Epithelial cell of esophagus (primary cell): ENCODE data around the gene REPIN1.

ENCODE experiments used
- DNase-seq: peaks from one replicate; pipeline ENCODE4 v3.0.0; 2010; ENCODE audit warnings: low read depth
- H3K4me3 ChIP-seq: 2 replicates; pipeline ENCODE4 v1.5.1; 2011; ENCODE audit warnings: mild to moderate bottlenecking, low read length, control low read depth
- CTCF ChIP-seq: IDR thresholded peaks from 2 replicates; pipeline ENCODE4 v1.5.1; 2011; ENCODE audit warnings: low read depth, mild to moderate bottlenecking, low read length, control low read depth, inconsistent platforms; ENCODE audit not compliant: insufficient read depth; ENCODE audit errors: missing control alignments

Gene REPIN1

DNA sequence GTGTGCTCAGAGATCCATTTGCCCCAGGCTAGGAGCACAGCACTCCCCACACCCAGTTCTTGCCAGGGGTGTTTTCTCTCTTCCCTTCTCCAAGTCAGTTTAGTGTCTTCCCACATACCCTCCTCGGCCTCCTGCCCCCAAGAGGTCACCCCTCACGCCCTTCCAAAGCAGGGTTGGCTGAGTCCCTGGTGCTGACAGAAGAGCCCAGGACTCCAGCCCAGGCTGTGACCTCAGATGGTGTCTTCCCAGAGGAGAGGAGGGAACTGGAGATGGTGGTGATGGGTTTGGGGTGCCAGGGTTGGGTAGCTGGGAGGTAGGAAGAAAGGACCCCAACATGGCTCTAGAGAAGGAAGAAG lies 30.3 kb downstream of the REPIN1 start:
- TF ChIP-seq CTCF: no peak
- H3K4me3 ChIP-seq: no peak overlapping the region
- no peak for DNase-seq

GRCh38 chr7:150399421-150400007 lies 30.9 kb downstream of the REPIN1 start:
- no peak overlapping the region for H3K4me3 ChIP-seq
- no peak for DNase-seq
- TF ChIP-seq CTCF: no peak

DNA sequence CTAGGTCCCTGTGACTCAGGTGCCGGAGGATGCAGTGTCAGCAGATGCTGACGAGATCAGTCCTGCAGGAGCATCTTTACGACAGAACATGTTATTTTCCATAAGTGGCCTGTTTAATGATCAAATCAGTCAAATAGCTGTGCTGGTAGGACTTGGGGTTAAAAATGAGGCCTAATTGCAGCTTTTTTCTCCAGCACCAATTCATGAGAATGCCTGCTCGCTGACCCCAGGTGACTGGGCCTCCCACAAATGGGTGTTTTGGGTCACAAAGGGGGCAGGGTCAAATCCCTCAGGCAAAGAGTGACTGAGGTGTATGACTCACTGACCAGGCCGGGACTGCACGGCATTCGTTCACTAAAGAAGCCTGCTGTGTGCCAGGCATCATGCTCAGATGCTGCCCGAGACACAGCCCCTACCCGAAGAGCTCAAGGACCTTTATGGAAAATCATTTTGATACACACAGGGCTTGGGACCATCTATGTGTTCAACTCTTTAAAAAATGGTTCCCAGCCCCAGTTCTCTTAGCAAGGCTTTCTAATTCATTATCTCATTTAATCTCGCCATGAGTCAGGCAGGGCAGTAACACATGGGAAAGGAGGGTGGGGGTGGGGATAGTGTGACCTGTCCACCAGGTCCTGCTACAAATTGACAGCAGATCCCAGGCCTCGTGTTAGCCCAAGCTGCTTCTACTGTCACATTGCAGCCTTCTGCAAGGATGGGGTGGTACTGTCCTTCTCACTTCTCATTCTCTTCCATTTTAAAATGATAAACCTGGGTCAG lies 31.6 kb downstream of the REPIN1 start:
- DNase-seq: peak; percentile 80
- no peak for TF ChIP-seq CTCF

DNA sequence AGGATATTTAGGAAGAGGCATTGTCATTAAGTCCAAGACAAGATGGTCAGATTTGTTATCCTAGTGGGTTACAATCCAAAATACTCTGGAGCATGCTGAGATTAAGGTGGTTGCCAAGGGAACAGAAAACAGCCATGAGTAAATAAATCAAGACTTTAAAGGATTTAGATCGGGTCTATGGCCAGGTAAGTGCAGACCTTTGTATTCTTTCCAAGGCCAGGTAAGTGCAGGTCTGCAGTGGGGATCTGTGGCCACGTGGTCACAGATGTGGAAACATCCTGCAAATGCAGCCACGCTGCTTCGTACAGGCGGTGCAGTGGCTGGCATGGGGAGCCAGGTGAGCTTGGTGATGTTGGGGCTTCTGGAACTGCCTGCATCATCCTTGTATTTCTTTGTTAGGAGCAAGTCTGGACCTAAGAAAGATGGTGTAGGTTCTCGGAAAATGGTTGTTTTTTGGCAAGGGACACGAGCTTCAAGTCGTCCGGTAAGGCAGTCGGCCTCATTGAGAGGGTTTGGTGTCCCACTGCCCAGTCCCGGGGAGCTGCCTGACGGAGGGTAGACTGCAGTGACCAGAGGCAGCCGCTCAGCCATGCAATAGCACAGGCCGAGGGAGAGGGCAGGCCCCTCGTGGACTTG lies 32.3 kb downstream of the REPIN1 start:
- no peak for TF ChIP-seq CTCF
- no peak overlapping the region for H3K4me3 ChIP-seq
- DNase-seq: no peak

More for the DNA sequence above, 31.6 kb downstream of the REPIN1 start:
- no peak overlapping the region for H3K4me3 ChIP-seq

GRCh38 chr7:150401424-150401790 lies 32.8 kb downstream of the REPIN1 start:
- no peak for DNase-seq
- no peak overlapping the region for H3K4me3 ChIP-seq
- TF ChIP-seq CTCF: no peak

- no peak for DNase-seq
- no peak overlapping the region for H3K4me3 ChIP-seq
- TF ChIP-seq CTCF: no peak
Observed at GRCh38 chr7:150401861-150402631, 33.4 kb downstream of the REPIN1 start.
